HepG2 (cell line): ENCODE results near the gene JAG1. TPM values are rescaled to one million over a fixed set of nuclear protein-coding genes. Genes with fewer than 3 reads are reported as not detected.

Experiments used
- ATAC-seq: fragments of 200-7000 bp; cut with Tn5 transposase; 3 replicates; pipeline ENCODE4 v1.9.1; 2020; ENCODE audit warnings: mild to moderate bottlenecking, moderate library complexity
- BruUV-seq: library from RNA; stranded (reverse); fragments of 400-500 nt; replicated peaks from 2 replicates; lab custom pipeline; 2021; lab: Mats Ljungman, UMichigan
- CTCF ChIA-PET: fragments of 300-600 bp; formaldehyde crosslinking; extraction: SDS; loops from one replicate; lab custom pipeline; 2021; ENCODE audit warnings: low total read pairs, inconsistent platforms, low intra/inter-chr PET ratio; lab: Yijun Ruan, JAX
- POLR2A ChIA-PET: fragments of 350-600 bp; sonication (Branson Sonifier 250); formaldehyde crosslinking; loops from one replicate; lab custom pipeline; 2020; ENCODE audit warnings: antibody characterized with exemption, inconsistent platforms; lab: Yijun Ruan, JAX
- DNase-seq: peaks from one replicate; pipeline ENCODE4 v3.0.0-alpha.2; 2015; ENCODE audit warnings: low spot score
- FAIRE-seq: peaks from 3 replicates; lab custom pipeline; 2011; peaks lifted over from hg19 to GRCh38; lab: Jason Lieb, UNC
- H2AFZ ChIP-seq: one replicate; pipeline ENCODE4 v1.6.1; 2011; ENCODE audit warnings: low read length, inconsistent platforms
- H3K27ac ChIP-seq: fragments of 300-600 bp; 3 replicates; pipeline ENCODE4 v1.8.0; 2011; ENCODE audit warnings: mixed run types, mild to moderate bottlenecking, mixed read lengths, low read length, inconsistent platforms; ENCODE audit not compliant: insufficient read depth; ENCODE audit errors: extremely low read length
- H3K27me3 ChIP-seq, 2 experiments: fragments of 200-600 bp in 1 of 2; 2 replicates in 1 of 2; 3 replicates in 1 of 2; pipeline versions ENCODE4 v1.6.0 to v1.8.0; 2011; ENCODE audit warnings: low read length in 2 of 2, mild to moderate bottlenecking in 2 of 2, moderate library complexity in 2 of 2, inconsistent platforms in 1 of 2; ENCODE audit not compliant: insufficient read depth in 2 of 2, control insufficient read depth in 1 of 2
- H3K36me3 ChIP-seq, 2 experiments: fragments of 200-600 bp in 1 of 2; replicated peaks in 1 of 2; 2 replicates in 1 of 2; 3 replicates in 1 of 2; pipeline versions ENCODE4 v1.5.1 to v1.8.0; 2011; ENCODE audit warnings: low read length in 2 of 2, inconsistent platforms in 1 of 2; ENCODE audit not compliant: insufficient read depth in 2 of 2, control insufficient read depth in 1 of 2
- H3K4me1 ChIP-seq: 2 replicates; pipeline ENCODE4 v1.5.1; 2012; ENCODE audit warnings: low read length, inconsistent platforms; ENCODE audit not compliant: insufficient read depth
- H3K4me2 ChIP-seq: 2 replicates; pipeline ENCODE4 v1.6.0; 2011; ENCODE audit warnings: low read depth, low read length, inconsistent platforms
- H3K4me3 ChIP-seq, 3 experiments: fragments of 200-600 bp in 1 of 3; sonication (generic), shearing (Covaris generic) in 1 of 3; replicated peaks in 1 of 3; 2 replicates each; pipeline ENCODE4 v1.5.1; 2011 to 2016; ENCODE audit warnings: low read length in 3 of 3, inconsistent platforms in 2 of 3, low read depth in 2 of 3, mild to moderate bottlenecking in 2 of 3, control low read depth in 1 of 3, mixed read lengths in 1 of 3; ENCODE audit not compliant: insufficient read depth in 1 of 3
- H3K79me2 ChIP-seq: one replicate; pipeline ENCODE4 v1.6.1; 2011; ENCODE audit warnings: low read length, inconsistent platforms; ENCODE audit not compliant: insufficient read depth
- H3K9ac ChIP-seq: 2 replicates; pipeline ENCODE4 v1.6.0; 2011; ENCODE audit warnings: mild to moderate bottlenecking, low read depth, low read length, inconsistent platforms; ENCODE audit not compliant: insufficient read depth
- H3K9me3 ChIP-seq: 2 replicates; pipeline ENCODE4 v1.5.1; 2012; ENCODE audit warnings: mild to moderate bottlenecking, low read length
- H4K20me1 ChIP-seq: 2 replicates; pipeline ENCODE4 v1.6.0; 2011; ENCODE audit warnings: inconsistent platforms, mild to moderate bottlenecking, low read length, moderate library complexity; ENCODE audit not compliant: insufficient read depth
- ASH2L ChIP-seq: fragments of 300-600, 200-600 bp; sonication (generic); IDR thresholded peaks from 2 replicates; pipeline ENCODE4 v1.7.0; 2017; ENCODE audit warnings: low read depth, mild to moderate bottlenecking, moderate library complexity, mixed read lengths, low read length; ENCODE audit not compliant: insufficient read length
- HDAC6 ChIP-seq: fragments of 200-600 bp; sonication (generic); IDR thresholded peaks from 2 replicates; pipeline ENCODE4 v1.7.0; 2017; ENCODE audit warnings: mild to moderate bottlenecking, antibody characterized with exemption, low read length, low read depth
- MED8 ChIP-seq: sonication (generic); formaldehyde crosslinking; IDR thresholded peaks from 2 replicates; pipeline ENCODE4 v1.8.1; 2023; ENCODE audit warnings: mild to moderate bottlenecking, missing genetic modification reagents; ENCODE audit not compliant: insufficient replicate concordance
- NFKB2 ChIP-seq: sonication (generic); formaldehyde crosslinking; IDR thresholded peaks from 2 replicates; pipeline ENCODE4 v1.4.0; 2020; ENCODE audit warnings: missing genetic modification reagents, borderline replicate concordance
- PHF21A ChIP-seq: sonication (generic); formaldehyde crosslinking; IDR thresholded peaks from 2 replicates; pipeline ENCODE4 v1.5.0; 2020; ENCODE audit warnings: mild to moderate bottlenecking, missing genetic modification reagents
- SIX1 ChIP-seq: sonication (generic); formaldehyde crosslinking; IDR thresholded peaks from 2 replicates; pipeline ENCODE4 v1.4.0; 2020; ENCODE audit warnings: missing genetic modification reagents, borderline replicate concordance
- SMARCC2 ChIP-seq: fragments of 450-650 bp; IDR thresholded peaks from 2 replicates; pipeline ENCODE4 v1.6.1; 2017; ENCODE audit warnings: antibody characterized with exemption, mild to moderate bottlenecking
- TOPORS ChIP-seq: sonication (generic); formaldehyde crosslinking; IDR thresholded peaks from 2 replicates; pipeline ENCODE4 v1.8.0; 2023; ENCODE audit warnings: mild to moderate bottlenecking, missing genetic modification reagents
- TRIM22 ChIP-seq: fragments of 450-650 bp; IDR thresholded peaks from 2 replicates; pipeline ENCODE4 v1.6.1; 2017
- ZFAT ChIP-seq: sonication (generic); formaldehyde crosslinking; conservative IDR thresholded peaks from 2 replicates; pipeline ENCODE4 v1.8.1; 2023; ENCODE audit warnings: missing genetic modification reagents, inconsistent platforms
- ZFP82 ChIP-seq: sonication (generic); formaldehyde crosslinking; IDR thresholded peaks from 2 replicates; pipeline ENCODE4 v1.5.1; 2020; ENCODE audit warnings: mild to moderate bottlenecking, missing genetic modification reagents, borderline replicate concordance
- ZMYM2 ChIP-seq: sonication (generic); formaldehyde crosslinking; IDR thresholded peaks from 2 replicates; pipeline ENCODE4 v1.8.0; 2022; ENCODE audit warnings: mild to moderate bottlenecking, missing genetic modification reagents
- ZNF292 ChIP-seq: sonication (generic); formaldehyde crosslinking; IDR thresholded peaks from 2 replicates; pipeline ENCODE4 v1.8.1; 2022; ENCODE audit warnings: mild to moderate bottlenecking, low read depth, missing genetic modification reagents, borderline replicate concordance
- ZNF512 ChIP-seq: sonication (generic); formaldehyde crosslinking; IDR thresholded peaks from 2 replicates; pipeline ENCODE4 v1.4.0; 2020; ENCODE audit warnings: mild to moderate bottlenecking, missing genetic modification reagents
- WGBS: methylation state at CpG from one replicate; pipeline ENCODE4 v1.1.6; 2017; ENCODE audit warnings: low lambda C conversion rate; 5-methylcytosine and 5-hydroxymethylcytosine counted together
- in situ Hi-C: cut with HindIII; loops from 2 replicates; pipeline ENCODE4 v1.10.0; 2017; ENCODE audit warnings: low pct_unique_long_range_greater_than_20kb; ENCODE audit not compliant: extremely low pct_ligation_motif_present
- intact Hi-C: fragments of 100-400 bp; cut with micrococcal nuclease; formaldehyde crosslinking; loops from one replicate; pipeline ENCODE4 v1.10.0; 2022; ENCODE audit not compliant: unreplicated experiment
- polyA plus RNA-seq, 8 experiments: library from polyadenylated mRNA; depleted of rRNA in 3 of 8; stranded (reverse) in 7 of 8; unstranded in 1 of 8; fragments of >200 nt; fragmentation: Illumina TruSeq in 4 of 8; extraction: Trizol in 4 of 8; gene quantifications; 2 replicates each; pipeline versions ENCODE4 v1.2.1 to v1.2.3, GENCODE V29; 2011 to 2016; ENCODE audit warnings: low read depth in 4 of 8, missing spikeins in 1 of 8, mixed read lengths in 1 of 8; ENCODE audit not compliant: insufficient read depth in 1 of 8
- total RNA-seq, 5 experiments: library from RNA; depleted of rRNA; stranded (reverse); fragments of >200 nt; fragmentation: Illumina TruSeq; extraction: Trizol; gene quantifications; 2 replicates each; pipeline ENCODE4 v1.2.3, GENCODE V29; 2016; ENCODE audit warnings: low read depth in 1 of 5

JAG1 gene
- total and polyA plus RNA-seq, 2 of the 13 experiments (the other 11 are each of a cell fraction or from before 2014, with no cell fraction given), result 47.1 to 56.3 TPM

- H3K4me2 ChIP-seq, result no peak overlapping the region
- no peak overlapping the region for H3K4me3 ChIP-seq
- WGBS, result 95% methylated on average over 2 of the region's 2 CpGs
- DNase-seq (no peak), FAIRE-seq (no peak), ATAC-seq (no peak)
- intact Hi-C loops (no loop called here), in situ Hi-C loops (no loop called here)
- no peak overlapping the region for H2AFZ ChIP-seq
- peaks cover 0 to 7% of the 10 kb centered on the region in 2 experiments; a peak in 2 of 5 replicates for H3K36me3 ChIP-seq
- no peaks in the 10 kb centered on the region for H4K20me1 ChIP-seq
- H3K27ac ChIP-seq, result no peak overlapping the region
- H3K9ac ChIP-seq, result no peak overlapping the region
- TF ChIP-seq HDAC6 (no peak), ZFP82 (no peak), ZFAT (CRISPR knock-in tag) (no peak), ZNF292 (CRISPR knock-in tag) (no peak), TOPORS (CRISPR knock-in tag) (no peak)
- no peaks in the 10 kb centered on the region for H3K27me3 ChIP-seq
- no peaks in the 10 kb centered on the region for H3K9me3 ChIP-seq
- POLR2A ChIA-PET, result no interaction called here
- CTCF ChIA-PET, result no interaction called here
- H3K79me2 ChIP-seq, result no peaks in the 10 kb centered on the region
- peaks cover 9% of the 10 kb centered on the region for H3K4me1 ChIP-seq
- no TSS peak for BruUV-seq
Measured at GRCh38 chr20:10625641-10626040, 48.2 kb downstream of the JAG1 start.

DNA sequence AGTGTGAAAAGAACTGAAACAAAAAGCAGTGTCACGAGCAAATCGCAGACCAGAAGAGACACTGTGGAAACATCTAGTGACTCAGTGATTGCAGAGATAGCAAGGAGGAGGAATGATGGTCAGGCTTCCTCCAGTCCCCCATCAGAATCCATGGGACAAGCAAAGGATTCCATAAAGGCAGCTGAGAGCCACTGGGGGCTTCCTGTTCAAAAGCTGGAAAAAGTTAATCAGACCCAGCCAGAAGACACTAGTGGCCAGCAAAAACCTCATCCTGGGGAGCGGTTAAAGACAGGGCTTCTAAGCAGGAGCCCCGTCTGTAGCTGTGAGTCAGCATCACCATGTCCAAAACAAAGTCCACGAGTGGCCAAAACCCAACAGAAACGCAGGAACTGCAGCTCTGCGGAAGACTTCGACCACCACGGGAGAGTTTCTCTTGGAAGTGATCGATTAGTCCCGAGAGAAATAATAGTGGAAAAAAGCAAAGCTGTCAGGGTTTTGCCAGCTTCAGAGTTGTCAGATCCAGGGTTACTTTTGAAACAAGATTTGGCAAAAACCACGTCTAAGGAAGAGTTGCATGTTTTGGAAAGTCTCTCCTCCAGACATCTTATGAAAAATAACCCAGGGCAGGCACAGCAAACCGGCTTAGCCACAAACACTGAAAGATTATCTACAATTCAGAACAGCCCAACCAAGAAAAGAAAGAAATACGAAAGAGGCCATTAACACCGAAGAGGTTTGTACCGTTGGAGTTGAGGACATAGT, 51.0 kb downstream of the JAG1 start:
- in situ Hi-C loops (no loop called here), intact Hi-C loops (no loop called here)
- no peak for FAIRE-seq
- Histone ChIP-seq H3K4me1 (peaks cover 19% of the 10 kb centered on the region), H3K79me2 (no peaks in the 10 kb centered on the region), H3K36me3 (peaks cover 0 to 7% of the 10 kb centered on the region in 2 experiments; a peak in 1 of 5 replicates), H4K20me1 (no peaks in the 10 kb centered on the region), H3K4me3 (no peak overlapping the region), H3K4me2 (no peak overlapping the region), H3K27ac (no peak overlapping the region), H3K27me3 (no peaks in the 10 kb centered on the region), H2AFZ (no peak overlapping the region), H3K9me3 (no peaks in the 10 kb centered on the region), H3K9ac (no peak overlapping the region)
- TF ChIP-seq TRIM22, result no peak
- TF ChIP-seq MED8 (CRISPR knock-in tag), result no peak
- no peak for TF ChIP-seq PHF21A (CRISPR knock-in tag)
- TF ChIP-seq SIX1 (CRISPR knock-in tag), result no peak
- TF ChIP-seq ASH2L, result no peak
- TF ChIP-seq SMARCC2, result no peak
- TF ChIP-seq NFKB2 (CRISPR knock-in tag), result no peak
- TF ChIP-seq ZMYM2, result no peak
- no peak for TF ChIP-seq ZNF512
- ATAC-seq, result no peak
- DNase-seq, result no peak
- CTCF ChIA-PET, result no interaction called here
- POLR2A ChIA-PET, result no interaction called here
- 95% methylated on average over 16 of the region's 16 CpGs for WGBS
- BruUV-seq, result no TSS peak
